Epithelial cell of esophagus (primary cell): Measurements from ENCODE around the gene SDF4.
A peak's percentile ranks its signal among the peaks of the same experiment; 100 is the strongest.

ENCODE experiments used
- DNase-seq: peaks from one replicate; pipeline ENCODE4 v3.0.0; 2010; ENCODE audit warnings: low read depth
- H3K4me3 ChIP-seq: 2 replicates; pipeline ENCODE4 v1.5.1; 2011; ENCODE audit warnings: mild to moderate bottlenecking, low read length, control low read depth
- CTCF ChIP-seq: IDR thresholded peaks from 2 replicates; pipeline ENCODE4 v1.5.1; 2011; ENCODE audit warnings: low read depth, mild to moderate bottlenecking, low read length, control low read depth, inconsistent platforms; ENCODE audit not compliant: insufficient read depth; ENCODE audit errors: missing control alignments

The SDF4 gene

GRCh38 chr1:1246577-1247340, 15.0 kb upstream of the SDF4 start, which contains the start of gene C1QTNF12:
TSS of gene C1QTNF12 (minus strand) at chr1:1246722. CDS start at chr1:1246690, 32 bp downstream.
- no peak for TF ChIP-seq CTCF
- H3K4me3 ChIP-seq, result no peak within 1 kb of the TSS
- DNase-seq, result peak; percentile 27

GRCh38 chr1:1245817-1246576, 14.2 kb upstream of the SDF4 start:
- no peak overlapping the region for H3K4me3 ChIP-seq
- no peak for DNase-seq
- TF ChIP-seq CTCF, result no peak

- DNase-seq, result no peak
- no peak overlapping the region for H3K4me3 ChIP-seq
- TF ChIP-seq CTCF, result no peak
Measured at GRCh38 chr1:1245178-1245816, 13.5 kb upstream of the SDF4 start.

- no peak for TF ChIP-seq CTCF
- DNase-seq, result no peak
- no peak overlapping the region for H3K4me3 ChIP-seq
Measured at GRCh38 chr1:1244192-1244811, 12.5 kb upstream of the SDF4 start.

- TF ChIP-seq CTCF, result no peak
- no peak overlapping the region for H3K4me3 ChIP-seq
- DNase-seq, result no peak
Measured at GRCh38 chr1:1243807-1244191, 12.0 kb upstream of the SDF4 start.

GRCh38 chr1:1243266-1243660, 11.5 kb upstream of the SDF4 start:
- H3K4me3 ChIP-seq, result no peak overlapping the region
- DNase-seq, result no peak
- no peak for TF ChIP-seq CTCF
